Measurements from ENCODE around the gene LRMDA.

Gene LRMDA

GRCh38 chr10:76299501-76299900 lies 868.1 kb downstream of the LRMDA start:
- DNase-seq = no peak

- DNase-seq = no peak
Measured at GRCh38 chr10:76301211-76301610, 869.8 kb downstream of the LRMDA start.

GRCh38 chr10:76301950-76302349 lies 870.5 kb downstream of the LRMDA start:
- no peak for DNase-seq

- DNase-seq = no peak
Measured at GRCh38 chr10:76302481-76302880, 871.1 kb downstream of the LRMDA start.

- DNase-seq = no peak
Measured at GRCh38 chr10:76302961-76303630, 871.7 kb downstream of the LRMDA start.

GRCh38 chr10:76303682-76304316 lies 872.4 kb downstream of the LRMDA start:
- no peak for DNase-seq

GRCh38 chr10:76305930-76306615 lies 874.6 kb downstream of the LRMDA start:
- no peak for DNase-seq

GRCh38 chr10:76306856-76307255 lies 875.4 kb downstream of the LRMDA start:
- no peak for DNase-seq

- DNase-seq = no peak
Measured at GRCh38 chr10:76309070-76309469, 877.6 kb downstream of the LRMDA start.

- DNase-seq = no peak
Measured at GRCh38 chr10:76309741-76310587, 878.5 kb downstream of the LRMDA start.

- no peak for DNase-seq
Measured at GRCh38 chr10:76310588-76311080, 879.2 kb downstream of the LRMDA start.

- DNase-seq = no peak
Measured at GRCh38 chr10:76311752-76312636, 880.6 kb downstream of the LRMDA start.

- DNase-seq = no peak
Measured at GRCh38 chr10:76315240-76315639, 883.8 kb downstream of the LRMDA start.

GRCh38 chr10:76316234-76316633 lies 884.8 kb downstream of the LRMDA start:
- no peak for DNase-seq

GRCh38 chr10:76317078-76317477 lies 885.7 kb downstream of the LRMDA start:
- DNase-seq = no peak

GRCh38 chr10:76318211-76318610 lies 886.8 kb downstream of the LRMDA start:
- no peak for DNase-seq

- no peak for DNase-seq
Measured at GRCh38 chr10:76319661-76320060, 888.2 kb downstream of the LRMDA start.

GRCh38 chr10:76324283-76324682 lies 892.9 kb downstream of the LRMDA start:
- no peak for DNase-seq

GRCh38 chr10:76327441-76327840 lies 896.0 kb downstream of the LRMDA start:
- no peak for DNase-seq

GRCh38 chr10:76328348-76328747 lies 896.9 kb downstream of the LRMDA start:
- DNase-seq = no peak

GRCh38 chr10:76329891-76330575 lies 898.6 kb downstream of the LRMDA start:
- DNase-seq = no peak
